Fibroblast of villous mesenchyme (primary cell): ENCODE measurements around the gene JCAD. TPM values are rescaled to one million over a fixed set of nuclear protein-coding genes. Genes with fewer than 3 reads are reported as not detected.
"Not testable (repeated sequence)": the region's sequence is repeated elsewhere in the genome, so short reads cannot be mapped to it uniquely, and the experiment has no call there.

ENCODE experiments used
- DNase-seq: peaks from one replicate; pipeline ENCODE4 v3.0.0-alpha.2; 2010; ENCODE audit warnings: low read depth
- H3K4me3 ChIP-seq: 2 replicates; pipeline ENCODE4 v1.5.1; 2011; ENCODE audit warnings: low read depth, mild to moderate bottlenecking, low read length
- total RNA-seq: library from RNA; depleted of rRNA; stranded (reverse); fragments of >200 nt; gene quantifications from 2 replicates; pipeline ENCODE4 v1.2.3, GENCODE V29; 2012
- TF ChIP-seq, protein P1 (sequence below): IDR thresholded peaks from 2 replicates; pipeline ENCODE4 v1.5.1; 2012; ENCODE audit warnings: low read depth, mild to moderate bottlenecking, low read length; ENCODE audit not compliant: insufficient read depth

The JCAD gene
- total RNA-seq, 1 donor, result 7.8 TPM

DNA sequence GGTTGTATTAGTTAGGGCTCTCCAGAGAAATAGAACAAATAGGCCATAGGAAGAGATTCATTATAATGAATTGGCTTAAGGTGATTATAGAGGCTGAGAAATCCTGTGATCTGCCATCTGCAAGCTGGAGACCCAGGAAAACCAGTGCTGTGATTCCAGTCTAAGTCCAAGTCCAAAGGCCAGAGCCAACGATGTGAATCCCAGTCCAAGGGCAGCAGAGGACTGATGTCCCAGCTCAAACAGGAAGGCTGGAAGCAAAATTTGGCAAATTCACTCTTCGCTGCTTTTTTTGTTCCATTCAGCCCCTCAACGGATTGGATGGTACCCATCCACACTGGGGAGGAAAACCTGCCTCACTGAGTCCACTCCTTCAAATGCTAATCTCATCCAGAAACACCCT lies 68.0 kb downstream of the JCAD start:
- DNase-seq, result no peak
- TF ChIP-seq, protein P1, sequence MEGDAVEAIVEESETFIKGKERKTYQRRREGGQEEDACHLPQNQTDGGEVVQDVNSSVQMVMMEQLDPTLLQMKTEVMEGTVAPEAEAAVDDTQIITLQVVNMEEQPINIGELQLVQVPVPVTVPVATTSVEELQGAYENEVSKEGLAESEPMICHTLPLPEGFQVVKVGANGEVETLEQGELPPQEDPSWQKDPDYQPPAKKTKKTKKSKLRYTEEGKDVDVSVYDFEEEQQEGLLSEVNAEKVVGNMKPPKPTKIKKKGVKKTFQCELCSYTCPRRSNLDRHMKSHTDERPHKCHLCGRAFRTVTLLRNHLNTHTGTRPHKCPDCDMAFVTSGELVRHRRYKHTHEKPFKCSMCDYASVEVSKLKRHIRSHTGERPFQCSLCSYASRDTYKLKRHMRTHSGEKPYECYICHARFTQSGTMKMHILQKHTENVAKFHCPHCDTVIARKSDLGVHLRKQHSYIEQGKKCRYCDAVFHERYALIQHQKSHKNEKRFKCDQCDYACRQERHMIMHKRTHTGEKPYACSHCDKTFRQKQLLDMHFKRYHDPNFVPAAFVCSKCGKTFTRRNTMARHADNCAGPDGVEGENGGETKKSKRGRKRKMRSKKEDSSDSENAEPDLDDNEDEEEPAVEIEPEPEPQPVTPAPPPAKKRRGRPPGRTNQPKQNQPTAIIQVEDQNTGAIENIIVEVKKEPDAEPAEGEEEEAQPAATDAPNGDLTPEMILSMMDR, result no peak
- no peak overlapping the region for H3K4me3 ChIP-seq

- peak; percentile 93 for DNase-seq
- no peak overlapping the region for H3K4me3 ChIP-seq
- TF ChIP-seq, protein P1, result no peak
Observed at GRCh38 chr10:29987471-29987870, 71.9 kb downstream of the JCAD start.

DNA sequence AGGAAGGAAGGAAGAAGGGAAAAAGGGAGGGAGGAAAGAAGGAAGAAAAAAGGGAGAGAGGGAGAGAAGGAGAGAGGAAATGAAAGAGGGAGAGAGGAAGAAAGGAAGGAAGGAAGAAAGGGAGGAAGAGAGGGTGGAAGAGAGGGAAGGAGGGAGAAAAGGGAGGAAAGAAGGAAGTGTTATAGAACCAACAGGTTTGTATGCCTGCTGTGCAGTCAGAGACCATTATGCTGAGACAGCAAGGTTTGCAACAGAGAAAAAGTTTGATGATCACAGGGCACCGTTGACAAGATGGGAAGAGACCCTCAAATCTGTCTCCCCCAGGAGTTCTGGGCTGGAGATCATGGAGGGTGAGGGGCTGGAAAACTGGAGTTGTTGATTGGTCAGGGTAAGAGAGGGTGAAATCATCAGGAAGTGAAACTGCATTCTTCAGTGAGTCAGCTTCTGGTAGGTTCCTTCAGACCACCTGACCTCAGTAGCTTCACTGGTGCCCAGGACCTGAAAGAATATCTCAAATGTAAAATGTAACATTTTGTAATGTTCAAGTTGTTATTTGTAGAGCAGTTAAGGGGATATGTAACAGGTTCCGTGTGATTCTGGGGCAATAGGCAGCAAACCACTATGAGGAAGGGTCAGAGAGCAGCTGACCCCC lies 76.3 kb downstream of the JCAD start:
- H3K4me3 ChIP-seq, result no peak overlapping the region
- TF ChIP-seq, protein P1, result no peak
- no peak for DNase-seq

DNA sequence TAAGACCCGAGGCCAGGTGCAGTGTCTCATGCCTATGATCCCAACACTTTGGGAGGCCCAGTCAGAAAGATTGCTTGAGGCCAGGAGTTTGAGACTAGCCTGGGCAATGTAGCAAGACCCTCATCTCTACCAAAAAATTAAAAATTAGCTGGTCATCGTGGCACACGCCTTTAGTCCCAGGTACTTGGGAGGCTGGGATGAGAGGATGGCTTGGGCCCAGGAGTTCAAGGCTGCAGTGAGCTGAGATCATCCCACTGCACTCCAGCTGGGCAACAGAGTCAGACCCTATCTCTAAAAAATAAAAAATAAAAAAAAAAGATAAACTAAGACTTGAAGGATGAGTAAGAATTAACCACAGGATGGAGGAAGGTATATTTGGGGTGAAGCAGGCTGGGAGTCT lies 77.9 kb downstream of the JCAD start:
- TF ChIP-seq, protein P1, result no peak
- DNase-seq, result no peak
- H3K4me3 ChIP-seq, result no peak overlapping the region

DNA sequence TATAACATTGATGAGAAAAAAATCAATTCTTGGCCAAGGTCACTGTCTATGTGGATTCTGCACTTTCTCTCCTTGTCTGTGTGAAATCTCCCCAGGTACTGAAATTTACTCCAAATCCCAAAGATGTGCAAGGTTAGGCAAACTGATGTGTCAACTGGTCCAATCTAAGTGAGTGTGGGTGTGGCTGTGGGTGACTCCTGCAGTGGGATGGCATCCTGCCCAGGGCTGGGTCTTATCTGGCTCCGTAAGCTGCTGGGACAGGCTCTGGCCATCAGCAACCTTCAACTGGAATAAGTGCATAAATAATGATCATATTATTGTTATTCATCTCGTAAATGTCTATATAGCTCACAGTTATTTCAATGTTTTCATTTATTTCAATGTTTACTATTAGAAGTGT lies 79.3 kb downstream of the JCAD start:
- TF ChIP-seq, protein P1, result no peak
- no peak overlapping the region for H3K4me3 ChIP-seq
- DNase-seq, result peak; percentile 33

DNA sequence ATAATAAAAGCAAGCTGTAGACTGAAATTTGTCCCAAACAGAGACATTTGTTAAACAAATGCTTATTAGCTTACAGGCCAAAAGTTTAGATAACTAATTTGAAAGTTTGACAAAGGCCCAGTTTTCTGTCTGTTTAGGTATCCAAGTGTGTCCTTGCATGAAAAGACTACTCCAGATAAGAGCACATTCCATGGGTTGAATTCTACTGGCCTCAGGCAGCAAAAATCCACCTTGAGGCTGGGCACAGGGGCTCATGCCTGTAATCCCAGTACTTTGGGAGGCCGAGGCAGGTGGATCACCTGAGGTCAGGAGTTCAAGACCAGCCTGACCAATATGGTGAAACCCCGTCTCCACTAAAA lies 80.0 kb downstream of the JCAD start:
- DNase-seq, H3K4me3 ChIP-seq: not testable (repeated sequence)

- TF ChIP-seq, protein P1, result no peak
- DNase-seq, result no peak
Observed at GRCh38 chr10:29977171-29977570, 82.2 kb downstream of the JCAD start.

More at GRCh38 chr10:29977171-29977570, 82.2 kb downstream of the JCAD start:
- H3K4me3 ChIP-seq, result no peak overlapping the region
